Right kidney (tissue), 1 donor: Measurements from ENCODE around the gene ING4.

Experiments used
- DNase-seq: peaks from one replicate; pipeline ENCODE4 v3.0.0-alpha.2; 2016

The ING4 gene

GRCh38 chr12:6639151-6639801, 23.6 kb downstream of the ING4 start:
- DNase-seq, result no peak

DNA sequence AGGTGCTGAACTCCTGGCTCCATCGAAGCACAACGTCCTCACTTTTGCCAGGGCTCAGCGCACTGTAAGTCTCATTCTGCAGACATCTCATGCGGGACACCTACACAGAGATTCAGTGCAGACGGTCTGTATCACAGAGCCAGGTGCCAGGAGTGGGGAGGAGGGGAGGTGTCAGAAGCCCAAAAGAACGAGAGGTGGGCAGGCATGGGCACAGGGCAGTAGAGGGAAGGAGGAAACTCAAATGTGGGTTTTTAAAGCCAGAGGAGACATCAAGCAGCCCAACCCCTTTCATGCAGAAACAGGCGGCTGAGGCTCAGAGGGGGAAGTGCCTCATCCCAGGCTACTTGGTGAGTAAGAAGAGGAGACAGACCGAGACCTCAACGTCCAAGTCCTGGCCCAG, 24.6 kb downstream of the ING4 start:
- DNase-seq, result no peak

DNA sequence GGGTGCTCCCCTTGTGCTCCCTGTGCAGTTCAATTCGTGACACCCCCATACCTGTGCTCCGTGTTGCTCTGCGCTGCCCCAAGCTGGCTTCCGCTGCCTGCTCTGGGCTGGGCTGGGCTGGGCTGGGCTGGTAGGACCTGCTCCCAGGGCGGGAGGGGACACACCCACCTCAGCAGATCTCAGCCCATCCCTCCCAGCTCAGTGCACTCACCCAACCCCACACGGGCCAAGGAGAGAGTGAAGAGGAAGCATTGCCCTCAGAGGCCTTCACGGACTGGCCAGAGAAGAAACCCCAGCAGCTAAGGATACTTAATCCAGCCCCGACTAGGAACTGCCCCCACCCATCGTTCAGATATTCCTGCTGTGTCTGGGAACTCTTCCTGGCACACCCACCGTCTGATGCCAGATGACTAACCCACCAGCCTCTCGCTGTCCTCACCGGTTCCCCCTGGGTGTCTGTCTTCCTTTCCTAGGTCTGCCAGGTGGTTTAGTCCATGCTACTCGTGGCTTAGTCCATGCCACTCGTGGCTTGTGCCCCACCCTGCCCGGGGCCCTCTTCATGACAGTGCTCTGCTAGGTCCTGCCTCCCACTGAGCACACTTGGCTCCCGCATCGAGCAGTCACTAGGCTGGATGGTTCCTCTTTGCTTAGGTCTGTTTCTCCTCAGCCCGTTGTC, 26.9 kb downstream of the ING4 start, which contains the start of gene LPAR5:
Gene LPAR5 (minus strand): TSS at position 104 of the 676 bp plus-strand sequence. CDS start 14,711 bp downstream, outside the sequence.
- DNase-seq, result no peak

DNA sequence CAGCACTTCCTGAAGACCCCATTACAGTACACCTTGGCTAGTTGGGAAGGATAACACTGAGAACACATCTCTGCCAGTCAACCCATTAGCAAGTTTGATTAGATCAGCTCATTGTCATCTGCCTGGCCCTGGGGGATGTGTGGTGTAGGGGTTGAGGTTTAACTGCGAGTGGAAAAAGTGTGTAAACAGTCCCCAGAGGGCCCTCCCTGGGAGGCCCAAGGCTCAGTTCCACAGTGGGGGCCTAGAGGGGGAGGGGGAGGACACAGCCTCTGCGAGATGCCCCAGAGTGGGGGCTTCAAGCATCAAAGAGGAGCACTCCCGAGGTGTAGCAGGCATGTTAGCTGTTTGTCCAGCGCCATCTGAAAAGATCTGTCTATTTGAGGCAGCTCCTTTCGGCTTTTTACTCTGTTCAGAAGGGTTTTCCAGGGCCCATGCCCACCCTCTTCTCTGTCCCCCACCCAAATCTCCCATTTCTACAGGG, 27.5 kb downstream of the ING4 start:
- no peak for DNase-seq

DNA sequence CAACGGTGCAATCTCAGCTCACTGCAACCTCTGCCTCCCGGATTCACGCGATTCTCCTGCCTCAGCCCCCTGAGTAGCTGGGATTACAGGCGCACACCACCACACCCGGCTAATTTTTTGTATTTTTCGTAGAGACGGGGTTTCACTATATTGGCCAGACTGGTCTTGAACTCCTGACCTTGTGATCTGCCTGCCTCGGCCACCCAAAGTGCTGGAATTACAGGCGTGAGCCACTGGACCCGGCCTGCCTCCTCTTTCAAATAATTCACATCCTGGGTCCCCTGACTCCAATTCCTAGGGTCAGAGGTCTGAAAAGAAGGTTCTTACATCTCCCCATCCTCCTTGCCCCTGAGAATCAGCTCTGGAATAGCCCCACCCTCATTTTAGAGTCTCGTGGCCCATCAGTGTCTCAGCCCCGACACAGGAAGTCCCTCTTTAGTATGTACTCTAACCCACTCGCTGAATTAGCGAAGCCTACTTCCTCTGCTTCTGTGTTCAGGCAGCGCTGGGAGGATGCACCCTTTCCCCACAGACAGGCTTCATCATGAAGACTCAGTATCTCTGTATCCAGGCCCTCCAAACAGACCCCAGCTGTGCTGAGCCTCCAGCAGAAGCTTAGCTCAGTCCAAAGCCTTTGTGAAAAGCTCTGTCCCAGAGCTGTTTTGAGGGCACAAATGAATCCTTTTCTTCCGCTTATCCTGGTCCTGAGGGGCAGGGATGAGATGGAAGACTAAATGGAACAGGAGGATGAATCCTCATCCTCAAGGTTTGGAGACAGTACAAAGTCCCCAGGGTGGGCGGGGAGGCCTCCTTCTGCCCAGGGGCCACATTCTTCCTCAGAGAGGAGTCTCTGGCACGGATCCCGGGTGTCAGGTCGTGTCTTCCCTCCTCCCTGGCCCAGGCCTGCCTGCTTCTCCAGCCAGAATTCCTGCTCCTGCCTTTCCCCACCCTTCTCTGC, 30.6 kb downstream of the ING4 start:
- DNase-seq, result no peak

DNA sequence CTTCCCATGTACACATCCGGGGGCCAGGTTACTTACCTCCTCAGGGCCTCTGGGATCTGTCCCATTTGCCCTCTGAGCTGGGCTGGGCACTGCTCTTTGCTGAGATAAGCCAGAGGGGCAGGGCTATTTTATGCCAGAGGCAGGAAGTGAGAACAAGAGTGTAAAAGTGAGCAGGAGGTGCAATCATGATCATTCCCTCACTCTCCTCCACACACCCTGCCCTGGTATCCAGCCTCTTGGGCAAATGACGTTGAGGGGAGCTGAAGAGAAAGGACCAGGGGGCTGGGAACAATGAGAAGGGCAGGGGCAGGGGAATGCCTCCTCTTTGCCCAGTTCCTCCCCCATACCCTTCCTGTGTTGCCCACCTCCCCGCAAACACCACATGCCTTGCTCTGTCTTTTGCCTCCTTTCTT, 31.4 kb downstream of the ING4 start:
- DNase-seq, result no peak

DNA sequence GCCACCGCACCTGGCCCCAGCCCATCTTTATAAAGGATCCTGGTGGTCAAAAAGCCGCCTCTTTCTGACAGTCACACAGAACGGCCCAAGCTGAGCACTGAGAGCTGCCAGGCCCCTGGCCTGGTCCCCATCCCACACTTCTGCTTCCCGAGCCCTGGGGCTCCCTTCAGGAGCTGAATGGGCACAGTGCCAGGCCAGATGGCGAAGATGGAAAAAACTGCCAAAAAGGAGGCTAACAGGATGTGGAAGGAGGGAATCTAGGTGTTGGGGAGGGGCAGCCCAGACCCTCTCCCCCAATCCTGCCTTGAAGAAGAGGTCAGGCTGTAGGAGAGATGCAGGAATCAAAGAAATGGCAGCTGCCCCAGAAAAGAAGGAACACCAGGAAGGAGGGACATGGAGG, 32.2 kb downstream of the ING4 start:
- no peak for DNase-seq

DNA sequence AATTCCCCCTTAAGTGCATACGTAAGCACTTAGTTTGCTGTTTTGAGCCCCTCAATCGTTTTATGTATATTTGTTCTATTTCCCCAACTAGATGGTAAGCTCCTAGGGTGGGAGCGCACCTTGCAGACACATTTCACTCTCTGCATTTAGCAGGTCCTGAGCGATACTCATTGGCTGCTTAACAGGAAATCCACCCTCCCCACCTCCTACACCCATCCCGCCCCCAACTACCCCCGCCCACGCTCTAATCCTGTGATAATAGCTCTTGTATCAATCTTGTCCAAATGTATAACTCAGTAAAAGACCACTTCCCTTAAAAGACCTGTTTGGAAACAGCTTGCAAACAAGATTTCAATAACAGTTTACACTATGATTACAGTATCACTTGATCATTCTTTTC, 35.3 kb downstream of the ING4 start:
- no peak for DNase-seq

- no peak for DNase-seq
Measured at GRCh38 chr12:6626654-6627283, 36.1 kb downstream of the ING4 start.

GRCh38 chr12:6620885-6621274, 42.0 kb downstream of the ING4 start:
- DNase-seq, result no peak

GRCh38 chr12:6620137-6620884, 42.6 kb downstream of the ING4 start:
- DNase-seq, result peak; percentile 82

- no peak for DNase-seq
Measured at GRCh38 chr12:6618483-6619225, 44.3 kb downstream of the ING4 start.

DNA sequence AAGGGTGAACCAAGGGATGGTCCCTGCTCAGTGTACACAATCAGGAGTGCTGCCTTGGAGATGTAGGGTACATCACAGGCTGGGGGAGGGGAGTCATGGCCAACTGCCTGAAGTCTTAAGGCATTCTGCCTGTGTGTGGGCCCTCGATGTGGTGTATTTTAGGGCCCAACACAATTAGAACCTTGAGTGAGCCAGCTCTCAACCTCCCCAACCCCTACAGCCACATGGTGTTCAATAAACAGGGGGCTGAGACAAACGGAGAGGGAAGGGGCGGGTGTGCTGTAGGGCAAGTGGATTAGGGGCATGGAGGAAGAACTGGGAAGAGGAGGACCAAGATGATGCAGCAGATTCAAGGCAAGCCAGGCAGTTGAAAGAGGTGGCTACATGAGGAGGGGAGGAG, 47.1 kb downstream of the ING4 start:
- DNase-seq, result no peak

- DNase-seq, result no peak
Measured at GRCh38 chr12:6614513-6615172, 48.3 kb downstream of the ING4 start.

DNA sequence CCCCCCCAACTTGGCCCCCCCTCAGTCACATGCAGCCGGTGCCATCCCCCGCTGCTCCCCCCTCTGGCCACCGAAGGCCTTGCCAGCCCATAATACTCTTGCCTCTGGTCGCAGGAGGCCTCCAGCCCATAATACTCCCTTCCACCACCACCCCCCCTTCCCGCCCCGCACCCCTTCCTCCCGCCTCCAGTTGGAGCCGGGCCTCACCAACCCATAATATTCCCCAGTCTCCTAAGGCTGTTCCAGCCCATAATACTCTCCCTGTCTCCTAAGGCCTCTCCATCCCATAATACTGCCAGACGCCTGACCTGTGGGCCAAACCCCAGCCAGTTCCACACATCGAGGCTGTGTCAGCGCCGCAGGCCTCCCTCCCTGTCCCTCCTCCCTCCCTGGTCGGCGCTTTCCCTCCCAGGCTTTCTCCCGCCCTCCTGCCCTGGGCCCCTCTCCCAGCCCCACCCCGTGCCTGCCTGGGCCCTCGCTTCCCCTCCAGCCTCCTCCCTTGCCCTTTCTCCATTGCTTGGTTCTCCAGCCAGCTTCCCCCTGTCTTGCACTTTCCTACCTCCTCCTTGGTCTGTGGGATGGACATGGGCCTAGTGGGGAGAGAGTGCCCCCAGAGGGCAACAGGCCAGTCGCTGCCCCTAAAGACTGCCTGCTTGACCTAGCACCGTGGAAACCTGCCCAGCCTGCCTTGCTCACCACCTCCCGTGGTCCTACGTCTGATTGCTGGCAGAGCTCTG, 49.0 kb downstream of the ING4 start:
- DNase-seq, result peak; percentile 82

GRCh38 chr12:6613015-6613775, 49.7 kb downstream of the ING4 start:
- peak; percentile 94 for DNase-seq

DNA sequence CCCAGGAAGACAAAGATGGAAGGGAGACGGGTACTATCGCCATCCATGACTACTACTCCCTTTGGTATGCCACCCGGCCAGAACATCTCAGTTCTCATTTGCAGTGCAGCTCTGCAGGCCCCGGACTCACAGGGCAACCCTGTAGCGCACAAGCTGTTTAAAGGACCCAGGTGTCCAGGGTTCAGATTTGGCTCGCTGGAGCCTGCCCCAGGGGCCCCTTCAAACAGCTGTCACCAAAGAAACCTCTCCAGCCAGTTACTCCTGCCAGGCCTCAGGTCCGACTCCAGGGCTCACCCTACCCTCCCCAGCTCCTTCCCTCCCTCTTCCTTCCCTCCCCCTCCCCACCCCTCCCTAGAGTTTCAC, 50.3 kb downstream of the ING4 start:
- no peak for DNase-seq

DNA sequence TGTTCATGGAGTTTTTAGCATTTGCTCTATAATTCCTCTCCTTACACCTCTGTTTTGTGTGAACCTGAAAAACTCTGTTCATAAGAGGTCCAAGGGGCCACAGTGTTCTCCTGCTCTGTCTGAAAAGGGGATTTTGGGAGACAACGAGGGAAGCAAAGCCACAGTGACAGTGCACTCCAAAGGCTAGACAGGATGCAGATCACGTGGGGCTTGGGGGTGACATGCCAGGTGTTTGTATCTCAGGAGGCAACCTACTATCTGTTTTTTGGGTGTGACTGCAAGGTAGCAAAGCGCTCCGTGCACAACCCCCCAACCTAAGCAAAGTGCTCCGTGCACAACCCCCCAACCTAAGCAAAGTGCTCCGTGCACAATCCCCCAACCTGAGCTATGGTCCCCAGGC, 50.7 kb downstream of the ING4 start:
- no peak for DNase-seq
